OCI-LY1 (cell line): Measurements from ENCODE around the gene PHOX2A.
"Not testable (repeated sequence)": the region's sequence is repeated elsewhere in the genome, so short reads cannot be mapped to it uniquely, and the experiment has no call there.

Experiments used
- H2AFZ ChIP-seq: fragments of 200-600 bp; sonication (generic), shearing (Covaris generic); 2 replicates; pipeline ENCODE4 v1.6.0; 2014; ENCODE audit warnings: antibody characterized with exemption, mild to moderate bottlenecking, low read length
- H3F3A ChIP-seq: fragments of 200-600 bp; sonication (generic), shearing (Covaris generic); 2 replicates; pipeline ENCODE4 v1.6.0; 2014; ENCODE audit warnings: mild to moderate bottlenecking, antibody characterized with exemption, low read length, moderate library complexity; ENCODE audit not compliant: insufficient read depth
- H3K27ac ChIP-seq: fragments of 200-600 bp; sonication (generic); 2 replicates; pipeline ENCODE4 v1.5.1; 2014; ENCODE audit warnings: low read length, mixed run types, mild to moderate bottlenecking, low read depth; ENCODE audit not compliant: poor library complexity, severe bottlenecking
- H3K27me3 ChIP-seq: fragments of 200-600 bp; sonication (generic); 2 replicates; pipeline ENCODE4 v1.6.0; 2014; ENCODE audit warnings: antibody characterized with exemption, mild to moderate bottlenecking, low read length, moderate library complexity; ENCODE audit not compliant: insufficient read depth
- H3K36me3 ChIP-seq: fragments of 200-600 bp; sonication (generic); 2 replicates; pipeline ENCODE4 v1.6.1; 2014; ENCODE audit warnings: mild to moderate bottlenecking, antibody characterized with exemption, low read length, moderate library complexity, mixed read lengths; ENCODE audit not compliant: insufficient read depth
- H3K4me1 ChIP-seq: fragments of 200-600 bp; sonication (generic); 2 replicates; pipeline ENCODE4 v1.5.1; 2014; ENCODE audit warnings: mild to moderate bottlenecking, low read length, moderate library complexity; ENCODE audit not compliant: insufficient read depth, severe bottlenecking
- H3K4me2 ChIP-seq: fragments of 200-600 bp; sonication (generic), shearing (Covaris generic); 2 replicates; pipeline ENCODE4 v1.6.1; 2014; ENCODE audit warnings: low read length
- H3K4me3 ChIP-seq: fragments of 200-600 bp; sonication (generic); 2 replicates; pipeline ENCODE4 v1.5.1; 2014; ENCODE audit warnings: low read length, low read depth, mild to moderate bottlenecking, mixed read lengths; ENCODE audit not compliant: poor library complexity, severe bottlenecking
- H3K79me2 ChIP-seq: fragments of 200-600 bp; shearing (Covaris generic); 2 replicates; pipeline ENCODE4 v1.6.1; 2016; ENCODE audit warnings: mixed run types, low read length, mixed read lengths; ENCODE audit not compliant: insufficient read depth
- H3K9ac ChIP-seq: fragments of 200-600 bp; sonication (generic), shearing (Covaris generic); 2 replicates; pipeline ENCODE4 v1.6.1; 2014; ENCODE audit warnings: mild to moderate bottlenecking, low read length, mixed read lengths
- H3K9me2 ChIP-seq: fragments of 200-600 bp; sonication (generic), shearing (Covaris generic); 2 replicates; pipeline ENCODE4 v1.6.1; 2014; ENCODE audit warnings: low read depth, mild to moderate bottlenecking, low read length, mixed read lengths
- H3K9me3 ChIP-seq: fragments of 200-600 bp; shearing (Covaris generic); 2 replicates; pipeline ENCODE4 v1.6.1; 2014; ENCODE audit warnings: low read length, mixed read lengths
- H4K20me1 ChIP-seq: fragments of 200-600 bp; sonication (generic), shearing (Covaris generic); 2 replicates; pipeline ENCODE4 v1.6.0; 2016; ENCODE audit warnings: mild to moderate bottlenecking, low read length; ENCODE audit not compliant: insufficient read depth
- EZH2 ChIP-seq: fragments of 200-600 bp; sonication (generic), shearing (Covaris generic); IDR thresholded peaks from 2 replicates; pipeline ENCODE4 v1.8.0; 2017; ENCODE audit warnings: borderline replicate concordance, mixed run types, mild to moderate bottlenecking, antibody characterized with exemption, low read length, moderate library complexity, mixed read lengths
- TF ChIP-seq, protein P1 (sequence below): fragments of 200-600 bp; sonication (generic), shearing (Covaris generic); IDR thresholded peaks from 2 replicates; pipeline ENCODE4 v1.5.1; 2017; ENCODE audit warnings: mild to moderate bottlenecking, antibody characterized with exemption, low read length, moderate library complexity, mixed read lengths

PHOX2A gene

DNA sequence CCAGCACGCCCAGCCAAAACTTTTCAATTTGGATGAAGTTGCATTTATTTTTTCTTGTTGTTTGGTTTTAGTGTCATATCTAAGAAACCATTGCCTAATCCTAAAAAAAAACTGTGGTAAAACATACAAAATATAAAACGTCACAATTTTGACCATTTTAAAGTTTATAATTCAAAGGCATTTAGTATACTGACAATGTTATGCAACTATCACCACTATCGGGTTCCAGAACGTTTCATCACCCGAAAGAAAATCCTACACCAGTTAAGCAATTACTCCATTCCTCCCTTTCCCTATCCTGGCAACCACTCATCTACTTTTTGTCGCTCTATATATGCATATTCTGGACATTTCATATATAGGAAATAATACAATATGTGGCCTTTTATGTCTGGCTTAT lies 30.5 kb upstream of the PHOX2A start:
- no peaks in the 10 kb centered on the region for H3K36me3 ChIP-seq
- no peak overlapping the region for H3K4me3 ChIP-seq
- no peak overlapping the region for H3K9ac ChIP-seq
- H3K27me3 ChIP-seq, result no peaks in the 10 kb centered on the region
- H2AFZ ChIP-seq, result no peak overlapping the region
- H4K20me1 ChIP-seq, result no peaks in the 10 kb centered on the region
- no peaks in the 10 kb centered on the region for H3K79me2 ChIP-seq
- no peaks in the 10 kb centered on the region for H3K4me1 ChIP-seq
- no peaks in the 10 kb centered on the region for H3F3A ChIP-seq
- H3K9me3 ChIP-seq, result no peaks in the 10 kb centered on the region
- no peak overlapping the region for H3K4me2 ChIP-seq
- TF ChIP-seq EZH2, result no peak
- TF ChIP-seq, protein P1, sequence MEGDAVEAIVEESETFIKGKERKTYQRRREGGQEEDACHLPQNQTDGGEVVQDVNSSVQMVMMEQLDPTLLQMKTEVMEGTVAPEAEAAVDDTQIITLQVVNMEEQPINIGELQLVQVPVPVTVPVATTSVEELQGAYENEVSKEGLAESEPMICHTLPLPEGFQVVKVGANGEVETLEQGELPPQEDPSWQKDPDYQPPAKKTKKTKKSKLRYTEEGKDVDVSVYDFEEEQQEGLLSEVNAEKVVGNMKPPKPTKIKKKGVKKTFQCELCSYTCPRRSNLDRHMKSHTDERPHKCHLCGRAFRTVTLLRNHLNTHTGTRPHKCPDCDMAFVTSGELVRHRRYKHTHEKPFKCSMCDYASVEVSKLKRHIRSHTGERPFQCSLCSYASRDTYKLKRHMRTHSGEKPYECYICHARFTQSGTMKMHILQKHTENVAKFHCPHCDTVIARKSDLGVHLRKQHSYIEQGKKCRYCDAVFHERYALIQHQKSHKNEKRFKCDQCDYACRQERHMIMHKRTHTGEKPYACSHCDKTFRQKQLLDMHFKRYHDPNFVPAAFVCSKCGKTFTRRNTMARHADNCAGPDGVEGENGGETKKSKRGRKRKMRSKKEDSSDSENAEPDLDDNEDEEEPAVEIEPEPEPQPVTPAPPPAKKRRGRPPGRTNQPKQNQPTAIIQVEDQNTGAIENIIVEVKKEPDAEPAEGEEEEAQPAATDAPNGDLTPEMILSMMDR, result no peak
- H3K9me2 ChIP-seq, result no peaks in the 10 kb centered on the region
- no peak overlapping the region for H3K27ac ChIP-seq

DNA sequence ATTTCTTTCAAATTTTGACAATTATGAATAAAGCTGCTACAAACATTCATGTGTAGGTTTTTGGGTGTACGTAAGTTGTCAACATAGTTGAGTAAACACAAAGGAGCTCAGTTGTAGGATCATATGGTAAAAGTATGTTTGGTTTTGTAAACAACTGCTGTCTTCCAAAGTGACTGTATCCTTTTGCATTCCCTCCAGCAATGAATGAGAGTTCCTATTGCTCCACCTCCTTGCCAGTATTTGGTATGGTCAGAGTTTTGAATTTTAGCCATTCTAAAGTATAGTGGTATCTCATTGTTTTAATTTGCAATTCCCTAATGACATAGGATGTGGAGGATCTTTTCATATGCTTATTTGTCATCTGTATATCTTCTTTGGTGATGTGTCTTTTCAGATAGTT lies 28.0 kb upstream of the PHOX2A start:
- Histone ChIP-seq H3K9ac (no peak overlapping the region), H3K9me2 (no peaks in the 10 kb centered on the region), H3F3A (no peaks in the 10 kb centered on the region), H3K4me3 (no peak overlapping the region), H3K9me3 (no peaks in the 10 kb centered on the region), H3K4me2 (no peak overlapping the region), H4K20me1 (no peaks in the 10 kb centered on the region), H3K27me3 (no peaks in the 10 kb centered on the region), H2AFZ (no peak overlapping the region), H3K27ac (no peak overlapping the region), H3K79me2 (no peaks in the 10 kb centered on the region), H3K36me3 (no peaks in the 10 kb centered on the region), H3K4me1 (no peaks in the 10 kb centered on the region)
- TF ChIP-seq EZH2, result no peak
- TF ChIP-seq, protein P1, result no peak

DNA sequence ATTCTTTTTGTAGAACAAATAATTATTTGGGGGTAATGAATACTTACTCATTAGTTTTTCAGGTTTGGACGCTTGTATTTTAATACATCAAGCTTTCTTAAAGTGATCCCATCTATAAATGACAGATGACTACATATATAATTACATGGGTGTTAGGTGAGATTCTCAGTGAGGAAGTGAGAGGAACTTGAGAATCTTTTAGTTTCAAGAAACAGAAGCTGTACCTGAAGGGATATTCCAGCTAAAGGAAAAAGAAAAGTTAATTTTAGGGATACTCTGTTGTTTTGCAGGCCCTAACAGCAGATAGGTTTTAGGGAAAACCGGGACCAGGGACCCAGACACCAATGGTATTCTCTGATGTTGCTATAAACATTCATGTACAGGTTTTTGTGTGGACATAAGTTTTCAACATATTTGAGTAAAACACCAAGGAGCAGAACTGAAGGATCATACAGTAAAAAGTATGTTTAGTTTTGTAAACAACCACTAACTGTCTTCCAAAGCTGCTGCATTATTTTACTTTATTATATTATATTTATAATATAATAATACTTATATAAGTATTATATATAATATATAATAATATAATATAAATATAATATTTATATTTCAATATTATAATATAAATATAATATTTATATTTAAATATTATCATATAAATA lies 24.1 kb upstream of the PHOX2A start:
- H3K9me2 ChIP-seq, result no peaks in the 10 kb centered on the region
- H2AFZ ChIP-seq, result no peak overlapping the region
- no peaks in the 10 kb centered on the region for H3K36me3 ChIP-seq
- no peaks in the 10 kb centered on the region for H3K4me1 ChIP-seq
- H3K4me3 ChIP-seq, result no peak overlapping the region
- H3K9me3 ChIP-seq, result no peaks in the 10 kb centered on the region
- no peak overlapping the region for H3K9ac ChIP-seq
- no peak overlapping the region for H3K4me2 ChIP-seq
- H4K20me1 ChIP-seq, result no peaks in the 10 kb centered on the region
- H3F3A ChIP-seq, result no peaks in the 10 kb centered on the region
- no peaks in the 10 kb centered on the region for H3K27me3 ChIP-seq
- TF ChIP-seq, protein P1, result no peak
- no peak for TF ChIP-seq EZH2
- no peaks in the 10 kb centered on the region for H3K79me2 ChIP-seq
- H3K27ac ChIP-seq, result no peak overlapping the region

DNA sequence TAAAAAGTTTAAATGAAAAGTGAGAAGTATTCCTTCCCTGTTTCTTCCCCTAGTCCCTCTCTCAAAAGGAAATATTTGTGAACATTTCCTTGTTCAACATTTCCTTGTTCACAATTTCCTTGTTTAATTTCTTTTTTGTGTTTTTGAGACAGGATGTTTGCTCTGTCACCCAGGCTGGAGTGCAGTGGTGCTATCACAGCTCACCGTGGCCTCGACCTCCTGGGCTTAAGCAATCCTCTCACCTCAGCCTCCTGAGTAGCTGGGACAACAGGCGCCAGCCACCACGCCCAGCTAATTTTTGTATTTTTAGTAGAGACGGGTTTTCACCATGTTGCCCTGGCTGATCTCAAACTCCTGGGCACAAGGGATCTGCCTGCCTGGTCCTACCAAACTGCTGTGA lies 23.0 kb upstream of the PHOX2A start:
- not testable (repeated sequence) for H3K9ac ChIP-seq, H3K4me2 ChIP-seq, H3F3A ChIP-seq, H3K27ac ChIP-seq, H3K36me3 ChIP-seq, H2AFZ ChIP-seq, H3K79me2 ChIP-seq, H4K20me1 ChIP-seq, H3K9me3 ChIP-seq, H3K27me3 ChIP-seq, H3K4me1 ChIP-seq, H3K9me2 ChIP-seq, H3K4me3 ChIP-seq
